ENCODE data around the gene PCOLCE2. TPM values are rescaled to one million over a fixed set of nuclear protein-coding genes. Genes with fewer than 3 reads are reported as not detected.

The PCOLCE2 gene, protein sequence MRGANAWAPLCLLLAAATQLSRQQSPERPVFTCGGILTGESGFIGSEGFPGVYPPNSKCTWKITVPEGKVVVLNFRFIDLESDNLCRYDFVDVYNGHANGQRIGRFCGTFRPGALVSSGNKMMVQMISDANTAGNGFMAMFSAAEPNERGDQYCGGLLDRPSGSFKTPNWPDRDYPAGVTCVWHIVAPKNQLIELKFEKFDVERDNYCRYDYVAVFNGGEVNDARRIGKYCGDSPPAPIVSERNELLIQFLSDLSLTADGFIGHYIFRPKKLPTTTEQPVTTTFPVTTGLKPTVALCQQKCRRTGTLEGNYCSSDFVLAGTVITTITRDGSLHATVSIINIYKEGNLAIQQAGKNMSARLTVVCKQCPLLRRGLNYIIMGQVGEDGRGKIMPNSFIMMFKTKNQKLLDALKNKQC
- total RNA-seq (2021), result 13.5 to 13.7 TPM (median 13.7 TPM) in 3 replicates
- Bru-seq, nascent RNA, result percentile 68 among the genes with signal in this experiment
- long read RNA-seq, experiment 1, transcript PCOLCE2-201 (9 exons, 2,021 nt), result major isoform, 39 of 46 reads
- long read RNA-seq, experiment 1, partial matches to known transcripts, result 2 of 46 reads
- long read RNA-seq, experiment 1, other reads (novel, unspliced or antisense), result 3 of 46 reads
- long read RNA-seq, experiment 2, transcript PCOLCE2-201 (9 exons, 2,021 nt), result major isoform, 11 of 24 reads
- long read RNA-seq, experiment 2, partial matches to known transcripts, result 9 of 24 reads
- long read RNA-seq, experiment 2, other reads (novel, unspliced or antisense), result 4 of 24 reads
- long read RNA-seq, experiment 3, partial matches to known transcripts, result 1 of 2 reads
- long read RNA-seq, experiment 3, other reads (novel, unspliced or antisense), result 0 of 2 reads

DNA sequence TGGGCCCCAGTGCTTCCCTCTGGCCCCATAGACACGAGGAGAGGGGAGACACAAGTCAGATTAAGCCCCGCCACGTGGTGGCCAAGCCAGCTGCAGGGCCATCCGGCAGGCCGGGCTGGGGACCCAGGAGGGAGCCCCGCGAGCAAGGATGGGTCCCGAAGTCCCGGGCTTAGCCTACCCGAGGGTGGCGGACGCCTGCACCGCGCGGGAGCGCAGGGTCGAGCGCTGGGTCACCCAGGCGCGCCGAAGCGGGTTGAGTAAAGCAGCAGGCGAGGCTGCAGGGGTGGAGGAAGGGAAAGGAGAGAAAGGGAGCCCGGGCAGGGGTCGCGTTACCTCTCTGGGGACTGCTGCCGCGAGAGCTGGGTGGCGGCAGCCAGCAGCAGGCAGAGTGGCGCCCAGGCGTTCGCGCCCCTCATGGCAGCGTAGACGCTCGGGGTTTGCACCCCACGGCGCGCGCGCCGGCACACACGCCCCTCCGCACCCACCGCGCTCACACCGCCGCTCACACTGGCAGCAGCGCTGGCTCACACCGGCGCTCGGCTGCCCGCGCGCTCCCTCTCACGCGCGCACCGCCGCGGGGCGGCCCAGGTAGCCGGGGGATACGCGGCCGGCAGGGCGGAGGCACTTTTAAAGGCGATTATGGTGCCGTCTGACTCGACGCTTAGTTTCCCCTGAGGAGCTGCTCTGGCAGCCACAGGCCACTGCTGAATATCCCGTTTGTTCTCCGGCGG, at the start of gene PCOLCE2:
Gene PCOLCE2 (minus strand): TSS at position 603 of the 731 bp plus-strand sequence. CDS start 187 bp downstream, at position 416.
- H3K9me3 Mint-ChIP-seq, result no peaks in the 10 kb centered on the region
- CTCF ChIA-PET, result interaction anchor here (0.9 to 1.9 kb wide), 5 partner anchors 14 to 60 kb away, joined by 5 to 13 read pairs (median 8); no protein-coding TSS in a partner anchor
- peak within 1 kb of the TSS; percentile 78 for H3K4me3 Mint-ChIP-seq
- H3K4me1 Mint-ChIP-seq, result peaks cover 22% of the 10 kb centered on the region
- peak; percentile 79 for ATAC-seq
- peaks cover 21% of the 10 kb centered on the region for H3K27me3 Mint-ChIP-seq (ENCODE audit: low read depth)
- POLR2A ChIA-PET, result interaction anchor here (0.7 to 1.5 kb wide), 3 partner anchors 8 to 113 kb away, joined by 3 to 5 read pairs (median 3); no protein-coding TSS in a partner anchor
- peak; percentile 69 for DNase-seq (ENCODE audit: low spot score)
- H3K36me3 Mint-ChIP-seq, result no peaks in the 10 kb centered on the region
- no peak within 1 kb of the TSS for H3K27ac Mint-ChIP-seq
- peak; percentile 36; the same call in 1 of the 2 replicates for TF ChIP-seq ATF1 (CRISPR knock-in tag; IDR thresholded peaks at IDR 0.05)
- TF ChIP-seq NR2C2 (CRISPR knock-in tag; IDR thresholded peaks at IDR 0.05), result no peak
- peak; percentile 92 for TF ChIP-seq MAX (CRISPR knock-in tag; IDR thresholded peaks at IDR 0.05)
- TF ChIP-seq ZNF396 (CRISPR knock-in tag; IDR thresholded peaks at IDR 0.05; ENCODE audit: borderline replicate concordance), result no peak
- TF ChIP-seq ESRRA (CRISPR knock-in tag; IDR thresholded peaks at IDR 0.05; ENCODE audit: borderline replicate concordance), result peak; percentile 37; the same call in 1 of the 2 replicates
- TF ChIP-seq SP1 (CRISPR knock-in tag; conservative IDR thresholded peaks at IDR 0.05), result no peak; the same call in 1 of the 2 replicates
- peak; percentile 92 for TF ChIP-seq ZBTB43 (CRISPR knock-in tag; IDR thresholded peaks at IDR 0.05)
- TF ChIP-seq NFYB (CRISPR knock-in tag; conservative IDR thresholded peaks at IDR 0.05; ENCODE audit: low read depth), result no peak
- TF ChIP-seq TCF7 (CRISPR knock-in tag; IDR thresholded peaks at IDR 0.05; ENCODE audit: low read depth), result peak; percentile 73; the same call in 1 of the 2 replicates
- no peak for TF ChIP-seq ATF2 (CRISPR knock-in tag; IDR thresholded peaks at IDR 0.05; ENCODE audit: borderline replicate concordance, low read depth)
- TF ChIP-seq TEAD1 (CRISPR knock-in tag; IDR thresholded peaks at IDR 0.05), result peak; percentile 19; the same call in 1 of the 2 replicates
- TF ChIP-seq ZNF263 (CRISPR knock-in tag; IDR thresholded peaks at IDR 0.05; ENCODE audit: low read depth), result no peak
- TF ChIP-seq CREM (CRISPR knock-in tag; IDR thresholded peaks at IDR 0.05), result no peak
- TF ChIP-seq, protein P1, sequence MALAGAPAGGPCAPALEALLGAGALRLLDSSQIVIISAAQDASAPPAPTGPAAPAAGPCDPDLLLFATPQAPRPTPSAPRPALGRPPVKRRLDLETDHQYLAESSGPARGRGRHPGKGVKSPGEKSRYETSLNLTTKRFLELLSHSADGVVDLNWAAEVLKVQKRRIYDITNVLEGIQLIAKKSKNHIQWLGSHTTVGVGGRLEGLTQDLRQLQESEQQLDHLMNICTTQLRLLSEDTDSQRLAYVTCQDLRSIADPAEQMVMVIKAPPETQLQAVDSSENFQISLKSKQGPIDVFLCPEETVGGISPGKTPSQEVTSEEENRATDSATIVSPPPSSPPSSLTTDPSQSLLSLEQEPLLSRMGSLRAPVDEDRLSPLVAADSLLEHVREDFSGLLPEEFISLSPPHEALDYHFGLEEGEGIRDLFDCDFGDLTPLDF (CRISPR knock-in tag; IDR thresholded peaks at IDR 0.05), result no peak
- peak; percentile 60; the same call in 1 of the 2 replicates for TF ChIP-seq FOXP1 (CRISPR knock-in tag; IDR thresholded peaks at IDR 0.05; ENCODE audit: borderline replicate concordance)
- TF ChIP-seq PREB (CRISPR knock-in tag; IDR thresholded peaks at IDR 0.05; ENCODE audit: borderline replicate concordance), result peak; percentile 51; the same call in 1 of the 2 replicates
- TF ChIP-seq MYBL2 (CRISPR knock-in tag; IDR thresholded peaks at IDR 0.05), result peak; percentile 79
- TF ChIP-seq ZNF121 (CRISPR knock-in tag; IDR thresholded peaks at IDR 0.05), result no peak
- TF ChIP-seq USF2 (CRISPR knock-in tag; IDR thresholded peaks at IDR 0.05), result no peak
- TF ChIP-seq HMGXB4 (CRISPR knock-in tag; IDR thresholded peaks at IDR 0.05), result peak; percentile 43; the same call in 1 of the 2 replicates
- peak; percentile 32 for TF ChIP-seq ETV6 (CRISPR knock-in tag; IDR thresholded peaks at IDR 0.05)
- TF ChIP-seq ZNF138 (CRISPR knock-in tag; conservative IDR thresholded peaks at IDR 0.05), result no peak
- no peak for TF ChIP-seq GTF2I (CRISPR knock-in tag; conservative IDR thresholded peaks at IDR 0.05)
- 0 out of 2 replicates have a peak, but pooled peaks have one; percentile 39 for TF ChIP-seq IRF2 (CRISPR knock-in tag; IDR thresholded peaks at IDR 0.05; ENCODE audit: borderline replicate concordance, low read depth)
- TF ChIP-seq FOXK1 (CRISPR knock-in tag; IDR thresholded peaks at IDR 0.05), result no peak
- TF ChIP-seq HMGA2 (CRISPR knock-in tag; IDR thresholded peaks at IDR 0.05), result no peak
